ENCODE data around the gene TULP4. TPM values are rescaled to one million over a fixed set of nuclear protein-coding genes. Genes with fewer than 3 reads are reported as not detected.
"Not testable (repeated sequence)": the region's sequence is repeated elsewhere in the genome, so short reads cannot be mapped to it uniquely, and the experiment has no call there.

The TULP4 gene
- total and polyA plus RNA-seq, 2 of the 8 experiments (the other 6 are each of a cell fraction or from before 2014, with no cell fraction given), result 7.7 to 51.6 TPM

DNA sequence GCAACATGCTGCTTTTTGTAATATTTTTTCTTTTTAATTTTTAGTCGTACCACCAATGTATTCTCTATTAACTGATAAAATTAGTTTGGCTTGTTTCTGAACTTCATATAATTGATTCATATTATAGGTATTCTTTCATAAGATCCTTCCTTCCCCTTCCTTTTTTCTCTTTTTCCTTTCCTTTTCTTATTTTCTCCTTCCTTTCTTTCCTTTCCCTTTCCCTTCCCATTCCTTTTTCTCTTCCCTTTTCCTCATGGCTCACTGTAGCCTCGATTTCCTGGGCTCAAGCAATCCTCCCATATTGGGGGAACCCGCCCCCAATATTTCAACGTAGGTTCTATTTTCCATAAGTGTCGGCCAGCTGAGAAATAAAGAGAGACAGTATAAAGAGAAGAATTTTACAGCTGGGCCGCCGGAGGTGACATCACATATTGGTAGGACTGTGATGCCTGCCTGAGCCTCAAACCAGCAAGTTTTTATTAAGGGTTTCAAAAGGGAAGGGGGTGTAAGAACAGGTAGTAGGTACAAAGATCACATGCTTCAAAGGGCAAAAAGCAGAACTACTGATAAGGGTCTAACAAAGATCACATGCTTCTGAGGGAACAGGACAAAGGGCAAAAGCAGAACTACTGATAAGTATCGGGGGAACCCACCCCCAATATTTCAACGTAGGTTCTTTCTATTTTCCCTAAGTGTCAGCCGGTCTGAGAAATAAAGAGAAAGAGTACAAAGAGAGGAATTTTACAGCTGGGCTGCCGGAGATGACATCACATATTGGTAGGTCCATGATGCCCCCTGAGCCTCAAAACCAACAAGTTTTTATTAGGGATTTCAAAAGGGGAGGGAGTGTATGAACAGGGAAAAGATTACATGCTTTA lies 16.1 kb upstream of the TULP4 start:
- CTCF ChIA-PET (ENCODE audit: partially characterized antibody); H3K4me2 ChIP-seq (ENCODE audit: insufficient read depth in 1 of 2, low read depth in 2 of 2, low read length in 2 of 2); H3K4me3 ChIP-seq (ENCODE audit: extremely low read depth in 1 of 4, insufficient read depth in 2 of 4, low read depth in 3 of 4, low read length in 4 of 4); H3K14ac ChIP-seq (ENCODE audit: insufficient read length); DNase-seq (ENCODE audit: low read depth in 1 of 2, low spot score in 2 of 2); H2BK15ac ChIP-seq (ENCODE audit: low read length); H2BK20ac ChIP-seq (ENCODE audit: low read length); H4K91ac ChIP-seq (replicated peaks; ENCODE audit: insufficient read length, low read length); H3K4me1 ChIP-seq (replicated peaks in 1 of 4; ENCODE audit: control insufficient read depth in 3 of 4, insufficient read depth in 4 of 4, low read length in 3 of 4); H2BK5ac ChIP-seq (ENCODE audit: low read depth, low read length); H3K23ac ChIP-seq (ENCODE audit: insufficient read length); H4K8ac ChIP-seq (ENCODE audit: extremely low read depth, insufficient read depth, low read length); H3K18ac ChIP-seq (ENCODE audit: extremely low read depth, low read length); H3K27ac ChIP-seq (ENCODE audit: low read depth, low read length); H2BK12ac ChIP-seq (ENCODE audit: low read depth, low read length); POLR2A ChIA-PET (ENCODE audit: partially characterized antibody); H3K56ac ChIP-seq (replicated peaks; ENCODE audit: insufficient read length, low read depth, low read length); H3K23me2 ChIP-seq (ENCODE audit: low read depth, low read length); H4K5ac ChIP-seq (ENCODE audit: insufficient read length, low read depth, low read length); H3K9ac ChIP-seq (replicated peaks in 1 of 4; ENCODE audit: extremely low read depth in 1 of 4, low read depth in 3 of 4, low read length in 3 of 4); H3K4ac ChIP-seq (replicated peaks; ENCODE audit: insufficient read length, low read depth, low read length); H3K27me3 ChIP-seq (replicated peaks in 1 of 4; ENCODE audit: control insufficient read depth in 3 of 4, extremely low read depth in 1 of 4, insufficient read depth in 3 of 4, low read length in 3 of 4); H2AK5ac ChIP-seq (ENCODE audit: low read depth, low read length); H4K20me1 ChIP-seq (replicated peaks in 1 of 2; ENCODE audit: control insufficient read depth in 1 of 2, insufficient read depth in 2 of 2, low read length in 2 of 2); FAIRE-seq; H3K79me1 ChIP-seq (ENCODE audit: low read depth, low read length); H2AFZ ChIP-seq (ENCODE audit: low read length); H2BK120ac ChIP-seq (replicated peaks; ENCODE audit: low read depth, low read length); H3K79me2 ChIP-seq (ENCODE audit: control insufficient read depth in 1 of 2, insufficient read depth in 2 of 2, low read length in 2 of 2): not testable (repeated sequence)
- H3K36me3 ChIP-seq (ENCODE audit: control insufficient read depth in 2 of 4, insufficient read depth in 4 of 4, low read length in 3 of 4), result peaks cover 0 to 15% (median 4%) of the 10 kb centered on the region in 4 experiments; a peak in 4 of 8 replicates
- H3K9me3 ChIP-seq (ENCODE audit: insufficient read depth in 2 of 2, low read depth in 1 of 2, low read length in 1 of 2), result 0 out of 4 replicates have a peak, but pooled peaks cover 6 to 11% of the 10 kb centered on the region in 2 experiments
- WGBS, 2 experiments (ENCODE audit: extremely low coverage in 1 of 2, insufficient coverage in 1 of 2, insufficient read length in 1 of 2, insufficient replicate concordance in 2 of 2, low coverage in 1 of 2, low lambda C conversion rate in 2 of 2, missing lambda C conversion rate in 1 of 2), result 82% methylated on average over 9 of the region's 11 CpGs; no CpG with 5 or more reads in 1 of the 2 experiments
